Activated CD4-positive, alpha-beta T cell treated with anti-CD3 and anti-CD28 coated beads, Interleukin-2, Interleukin-4, amounts not matched to agents 100 ng/mL and 50 ng/mL, durations not matched to agents 16 hours and 8 hours (primary cell): ENCODE results near the gene JUNB.
"Not testable (repeated sequence)": the region's sequence is repeated elsewhere in the genome, so short reads cannot be mapped to it uniquely, and the experiment has no call there.

Source experiments
- DNase-seq: peaks from one replicate; pipeline ENCODE4 v3.0.0-alpha.2; 2020; ENCODE audit warnings: low spot score

The JUNB gene

DNA sequence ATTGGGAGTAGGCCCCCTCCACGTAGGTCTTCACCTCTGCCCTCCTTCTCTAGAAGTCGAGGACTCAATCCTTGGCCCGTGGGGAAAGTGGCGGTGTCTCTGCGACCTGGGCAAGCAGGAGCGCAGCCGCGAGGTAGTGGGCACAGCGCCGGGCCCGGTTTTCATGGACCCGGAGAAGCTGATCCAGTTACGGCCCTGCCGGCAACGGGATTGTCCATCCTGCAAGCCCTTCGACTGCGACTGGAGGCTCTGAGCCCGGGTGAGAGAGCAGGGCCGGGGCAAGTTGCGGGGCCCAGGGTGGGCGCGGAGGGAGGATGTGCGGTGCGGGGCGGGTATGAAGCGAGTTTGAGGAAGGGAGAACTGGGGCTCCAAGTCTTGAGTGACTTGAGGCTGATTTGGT, 12.8 kb downstream of the JUNB start:
- DNase-seq = no peak

DNA sequence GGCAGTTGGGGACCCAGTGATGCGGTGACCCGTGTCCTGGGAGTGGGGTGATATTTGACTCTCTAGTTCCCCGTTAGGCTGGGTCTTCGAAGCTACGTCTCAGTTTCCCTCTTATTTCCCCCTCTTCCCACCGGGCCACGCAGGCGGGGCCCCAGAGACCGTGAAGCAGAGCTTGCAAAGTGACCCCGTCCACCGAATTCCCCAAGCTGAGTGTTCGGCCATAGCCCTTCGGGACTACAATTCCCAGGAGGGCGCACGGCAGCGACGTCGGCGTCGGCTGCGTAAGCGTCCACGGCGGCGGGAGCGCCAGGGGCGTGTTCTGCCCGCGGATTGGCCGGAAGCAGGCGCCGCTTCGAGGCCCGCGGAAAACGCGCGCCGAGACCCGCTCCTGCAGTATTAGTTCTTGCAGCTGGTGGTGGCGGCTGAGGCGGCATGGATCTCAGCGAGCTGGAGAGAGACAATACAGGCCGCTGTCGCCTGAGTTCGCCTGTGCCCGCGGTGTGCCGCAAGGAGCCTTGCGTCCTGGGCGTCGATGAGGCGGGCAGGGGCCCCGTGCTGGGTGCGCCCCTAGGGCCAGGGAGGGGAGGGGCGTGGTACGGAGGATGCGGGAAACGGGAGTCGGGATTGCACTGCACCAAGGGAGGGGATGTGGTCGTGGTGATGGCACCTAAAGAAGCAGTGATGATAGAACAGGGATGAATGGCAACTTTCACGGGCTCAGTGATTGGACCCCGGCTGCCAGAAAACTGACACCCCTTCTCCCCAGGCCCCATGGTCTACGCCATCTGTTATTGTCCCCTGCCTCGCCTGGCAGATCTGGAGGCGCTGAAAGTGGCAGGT, 15.2 kb downstream of the JUNB start, which contains the start of gene RNASEH2A:
RNASEH2A (plus strand) TSS at position 343 of the 840 bp plus-strand sequence; CDS start at position 433, 90 bp downstream.
- peak; percentile 91 for DNase-seq

DNA sequence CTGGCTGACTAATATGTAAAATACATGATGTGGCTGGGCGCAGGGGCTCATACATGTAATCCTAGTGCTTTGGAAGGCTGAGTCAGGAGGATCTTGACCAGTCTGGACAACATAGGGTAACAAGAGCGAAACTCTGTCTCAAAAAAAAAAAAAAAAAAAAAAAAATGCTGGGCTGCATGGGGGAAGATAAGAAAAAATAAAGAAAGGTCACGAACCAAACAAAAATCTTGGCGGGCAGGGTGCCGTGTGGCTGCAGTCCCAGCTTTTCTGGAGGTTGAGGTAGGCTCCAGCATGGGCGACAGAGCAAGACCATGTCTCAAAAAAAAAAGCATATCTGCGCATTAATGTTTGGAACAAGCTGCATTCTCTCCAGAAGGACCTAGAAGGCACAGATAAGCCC, 23.8 kb downstream of the JUNB start:
- no peak for DNase-seq

DNA sequence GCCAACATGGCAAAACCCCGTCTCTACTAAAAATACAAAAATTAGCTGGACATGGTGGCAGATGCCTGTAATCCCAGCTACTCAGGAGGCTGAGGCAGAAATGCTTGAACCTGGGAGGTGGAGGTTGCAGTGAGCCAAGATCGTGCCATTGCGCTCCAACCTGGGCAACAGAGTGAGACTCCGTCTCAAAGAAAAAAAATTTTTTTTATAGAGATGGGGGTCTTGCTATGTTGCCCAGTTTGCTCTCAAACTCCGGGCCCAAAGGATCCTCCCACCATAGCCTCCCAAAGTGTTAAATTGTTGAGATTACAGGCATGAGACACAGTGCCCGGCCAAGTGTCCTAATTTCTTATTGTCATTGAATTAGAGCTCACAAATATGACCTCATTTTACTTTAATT, 25.9 kb downstream of the JUNB start:
- DNase-seq = not testable (repeated sequence)

DNA sequence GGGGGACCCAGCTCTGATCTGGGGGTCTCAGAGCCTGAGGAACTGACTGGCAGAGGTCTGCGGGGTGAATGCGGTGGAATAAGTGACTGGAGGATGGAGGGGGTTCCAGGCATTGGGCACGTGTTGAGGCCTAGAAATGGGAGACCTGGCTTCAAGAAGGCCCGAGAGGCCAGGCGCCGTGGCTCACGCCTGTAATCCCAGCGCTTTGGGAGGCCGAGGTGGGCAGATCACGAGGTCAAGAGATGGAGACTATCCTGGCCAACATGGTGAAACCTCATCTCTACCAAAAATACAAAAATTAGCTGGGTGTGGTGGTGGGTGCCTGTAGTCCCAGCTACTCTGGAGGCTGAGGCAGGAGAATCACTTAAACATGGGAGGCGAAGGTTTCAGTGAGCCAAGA, 26.5 kb downstream of the JUNB start:
- not testable (repeated sequence) for DNase-seq

DNA sequence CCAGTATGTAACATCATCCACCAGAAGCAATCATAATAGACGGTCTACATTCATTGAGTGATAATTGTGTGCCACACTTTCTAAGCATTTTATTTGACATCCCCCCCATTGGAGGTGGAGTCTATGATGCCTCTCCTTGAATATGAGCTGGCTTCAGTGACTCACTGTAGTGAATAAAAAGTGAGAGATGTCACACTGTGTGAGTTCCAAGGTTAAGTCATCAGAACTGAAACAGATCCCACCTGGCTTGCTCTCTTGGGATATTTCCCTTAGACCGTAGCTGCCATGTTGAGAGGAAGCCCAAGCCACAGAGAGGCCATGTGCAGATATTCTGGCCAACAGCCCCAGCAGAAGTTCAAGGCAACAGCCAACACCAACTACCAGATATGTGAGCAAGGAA, 30.5 kb downstream of the JUNB start:
- no peak for DNase-seq

DNA sequence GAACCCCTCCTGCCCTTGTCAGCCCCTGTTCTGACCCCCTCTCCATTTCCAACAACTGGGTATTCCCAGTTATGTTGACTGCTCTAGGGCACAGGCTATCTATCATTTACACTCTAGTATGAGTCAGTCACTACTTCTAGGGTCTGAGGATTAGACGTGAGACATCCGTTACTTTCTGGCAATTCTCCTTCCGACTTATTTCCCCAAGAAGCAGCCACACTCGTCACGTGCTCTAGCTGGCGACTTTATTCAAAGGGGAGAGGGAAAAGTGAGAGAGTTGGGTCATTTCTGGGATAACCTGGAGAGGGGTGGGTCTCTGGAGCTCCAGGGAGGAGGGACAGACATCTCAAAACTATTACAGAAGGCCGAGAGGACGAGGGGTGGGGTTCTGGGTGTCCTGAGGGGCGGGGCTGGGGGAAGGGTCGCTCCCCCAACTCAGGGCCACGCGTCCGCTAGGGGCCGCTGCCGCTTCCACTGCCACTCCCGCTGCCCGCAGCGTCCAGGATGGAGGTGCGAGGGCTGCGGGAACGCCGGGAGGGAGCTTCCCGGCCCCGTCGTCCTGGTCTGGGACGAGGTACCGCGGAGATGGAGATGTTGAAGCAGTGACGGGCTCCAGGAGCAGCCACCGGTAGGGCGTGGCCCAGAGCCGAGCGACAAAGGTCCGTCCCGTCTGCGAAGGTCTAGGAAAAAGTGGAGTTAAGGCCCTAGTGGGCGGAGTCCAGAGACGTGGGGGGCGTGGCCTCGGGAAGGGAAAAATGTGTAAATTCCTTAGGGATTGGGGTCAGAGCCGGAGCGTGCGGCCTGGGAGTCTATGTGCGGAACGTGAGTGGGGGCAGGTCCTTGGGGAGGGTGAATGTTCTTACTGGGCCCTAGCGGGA, 34.2 kb downstream of the JUNB start:
- DNase-seq = no peak

DNA sequence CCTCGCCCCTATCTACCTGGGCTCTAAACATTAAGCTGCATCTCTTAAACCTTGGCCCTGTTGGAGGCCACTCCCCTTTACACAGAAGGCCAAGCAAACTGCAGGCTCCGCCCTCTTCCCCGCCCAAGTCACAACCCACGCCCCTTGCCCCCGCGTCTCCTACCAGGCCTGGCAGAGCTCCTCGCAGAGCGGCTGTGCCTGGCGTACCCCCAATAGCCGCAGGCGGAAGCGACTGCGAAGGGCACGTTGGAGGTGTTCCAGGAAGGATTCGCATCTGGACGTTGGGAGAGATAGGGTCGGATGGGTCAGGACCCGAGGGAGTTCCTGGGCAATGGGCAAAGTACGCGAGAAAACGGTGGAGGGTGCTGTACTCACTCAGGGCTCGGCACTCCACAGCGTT, 37.2 kb downstream of the JUNB start:
- no peak for DNase-seq

DNA sequence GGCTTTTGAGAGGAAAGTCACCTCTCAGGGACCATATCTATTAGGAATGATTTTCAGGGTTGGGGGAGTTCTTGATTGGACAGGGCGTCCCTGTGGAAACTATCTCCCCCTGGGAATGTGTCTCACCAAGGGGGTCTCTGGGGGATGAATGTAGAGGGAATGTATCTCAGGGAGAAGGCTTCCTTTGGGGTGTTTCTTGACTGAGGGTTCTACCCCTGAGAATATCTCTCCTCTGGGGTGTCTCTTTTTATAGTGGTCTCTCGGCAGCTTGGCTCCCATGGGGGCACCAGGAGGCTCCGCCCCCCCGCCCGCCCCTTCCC, 42.1 kb downstream of the JUNB start:
- DNase-seq = no peak

DNA sequence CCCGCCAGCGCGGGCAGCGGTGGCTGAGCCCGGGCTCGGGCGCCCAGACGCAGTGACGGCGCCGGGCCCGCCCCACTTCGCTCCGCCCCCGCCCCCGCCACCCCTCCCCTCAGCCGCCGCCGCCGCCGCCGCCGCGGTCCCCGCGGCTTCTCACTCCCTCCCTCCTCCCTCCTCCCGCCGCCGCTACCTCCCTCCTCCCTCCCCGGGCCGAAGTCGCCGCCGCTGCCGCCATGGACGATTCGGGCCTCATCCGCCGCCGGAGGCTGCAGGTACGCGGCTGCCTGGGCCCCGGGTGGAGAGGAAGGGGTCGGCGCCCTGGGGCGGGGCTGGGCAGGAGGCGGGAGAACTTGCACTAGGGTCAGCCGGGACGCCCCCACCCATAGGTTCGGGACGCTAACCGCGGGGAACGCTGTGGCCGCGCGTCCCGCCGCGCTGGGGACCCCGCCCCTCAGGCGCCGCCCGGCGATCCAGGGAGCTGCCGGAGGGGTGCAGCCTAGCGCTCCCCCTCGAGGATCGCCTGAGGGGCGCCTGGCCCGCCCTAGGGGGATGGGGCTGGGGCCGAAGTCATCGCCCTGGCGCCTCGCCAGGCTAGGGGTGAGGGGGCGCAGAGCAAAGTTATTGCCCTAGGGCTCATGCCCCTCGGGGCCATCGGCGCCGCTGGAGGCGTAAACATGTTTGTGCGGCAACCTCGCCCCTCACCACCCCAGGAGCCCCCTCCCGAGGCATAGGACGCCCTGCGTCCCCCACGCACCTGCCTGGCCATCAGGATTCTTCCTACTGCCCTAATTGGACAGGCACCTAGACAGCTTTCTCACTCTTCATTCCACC, 42.7 kb downstream of the JUNB start:
- no peak for DNase-seq

DNA sequence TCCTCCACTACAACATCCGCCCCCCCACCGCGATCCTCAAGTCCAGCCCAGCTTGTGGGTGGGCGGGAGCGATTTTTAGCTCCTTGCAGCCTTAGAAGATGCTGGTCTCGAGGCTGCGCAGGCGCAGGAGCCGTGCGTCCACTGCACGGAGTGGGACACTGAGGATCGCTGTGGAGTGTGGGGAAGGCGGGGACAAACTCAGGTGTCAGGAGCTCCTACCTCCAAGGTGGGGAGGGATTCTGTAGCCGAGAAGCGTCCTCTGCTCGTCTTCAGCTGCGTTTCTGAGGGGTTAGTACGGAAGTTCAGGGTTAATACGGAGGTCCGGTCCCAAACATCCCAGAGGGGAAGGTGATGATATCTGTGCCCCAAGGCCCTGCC, 43.3 kb downstream of the JUNB start, which contains the start of gene RTBDN:
RTBDN (minus strand) TSS at position 14 of the 378 bp plus-strand sequence. CDS start 4,600 bp downstream, outside the sequence.
- DNase-seq = no peak

DNA sequence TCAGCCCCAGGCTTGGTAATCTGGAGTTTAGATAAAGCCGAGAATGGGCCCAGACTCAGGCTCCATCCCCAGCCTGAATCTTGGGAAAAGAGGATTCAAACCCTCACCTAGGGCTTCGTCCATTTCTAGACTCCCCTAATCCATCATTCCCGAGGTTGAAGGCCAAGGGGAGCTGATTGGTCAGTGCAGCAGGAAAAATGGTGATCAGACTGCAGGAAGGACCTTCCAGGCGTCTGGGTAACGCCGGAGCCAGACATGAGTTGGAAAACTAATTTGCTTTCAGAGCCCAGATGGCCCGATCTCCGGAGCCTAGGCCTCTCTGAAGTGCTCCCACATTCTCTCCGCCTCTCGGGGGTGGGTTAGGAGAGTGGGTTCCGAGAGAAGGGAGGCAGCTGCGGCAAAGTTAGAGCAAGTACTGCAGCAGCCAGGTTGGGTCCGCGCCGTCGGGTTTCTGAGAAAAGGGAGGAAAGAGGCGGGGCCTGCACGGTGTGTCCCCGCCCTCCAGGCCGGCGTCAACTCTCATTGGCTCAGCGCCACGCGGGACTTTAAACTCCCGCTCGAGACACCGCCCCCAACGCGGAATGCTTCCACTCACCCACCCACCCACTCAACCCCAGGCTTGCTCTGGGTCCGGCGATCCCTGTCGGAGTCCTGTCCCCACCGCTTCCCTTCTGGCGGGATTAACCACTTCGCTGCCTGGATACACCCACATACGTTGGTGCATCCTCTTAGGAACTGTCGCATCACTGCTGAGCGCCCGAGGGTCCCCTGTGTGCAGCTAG, 43.9 kb downstream of the JUNB start:
- no peak for DNase-seq

DNA sequence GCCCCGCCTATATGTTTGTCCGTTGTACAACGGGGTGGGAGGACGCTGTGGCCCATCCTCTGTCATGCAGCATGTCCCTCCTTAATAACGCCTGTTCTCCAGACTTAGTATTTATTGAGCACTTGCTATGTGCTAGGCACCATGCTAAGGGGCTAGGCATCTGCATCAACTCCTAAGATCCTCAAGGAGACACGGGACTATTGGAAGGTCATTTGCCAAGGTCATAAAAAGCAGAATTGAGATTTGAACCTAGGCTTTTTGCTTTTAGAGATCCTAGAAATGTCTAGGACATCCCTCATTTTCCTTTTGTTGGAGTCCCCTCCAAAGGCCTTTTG, 45.2 kb downstream of the JUNB start:
- no peak for DNase-seq

DNA sequence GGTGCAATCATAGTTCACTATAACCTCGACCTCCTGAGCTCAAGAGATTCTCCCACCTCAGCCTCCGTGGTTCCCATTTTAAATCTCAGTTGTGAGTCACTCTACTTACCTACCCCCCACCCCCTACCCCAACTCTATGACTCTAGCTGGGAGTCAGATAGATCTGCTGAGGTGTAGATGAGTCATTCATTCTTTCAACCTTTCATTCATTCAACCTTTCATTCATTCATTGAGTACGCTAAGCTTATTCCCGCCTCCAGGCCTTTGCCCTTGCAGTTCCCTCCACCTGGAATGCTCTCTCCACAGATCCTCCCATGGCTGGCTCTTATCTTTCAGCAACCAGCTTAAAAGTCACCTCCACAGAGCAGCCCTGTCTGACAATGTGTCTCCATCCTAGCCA, 45.9 kb downstream of the JUNB start:
- no peak for DNase-seq

DNA sequence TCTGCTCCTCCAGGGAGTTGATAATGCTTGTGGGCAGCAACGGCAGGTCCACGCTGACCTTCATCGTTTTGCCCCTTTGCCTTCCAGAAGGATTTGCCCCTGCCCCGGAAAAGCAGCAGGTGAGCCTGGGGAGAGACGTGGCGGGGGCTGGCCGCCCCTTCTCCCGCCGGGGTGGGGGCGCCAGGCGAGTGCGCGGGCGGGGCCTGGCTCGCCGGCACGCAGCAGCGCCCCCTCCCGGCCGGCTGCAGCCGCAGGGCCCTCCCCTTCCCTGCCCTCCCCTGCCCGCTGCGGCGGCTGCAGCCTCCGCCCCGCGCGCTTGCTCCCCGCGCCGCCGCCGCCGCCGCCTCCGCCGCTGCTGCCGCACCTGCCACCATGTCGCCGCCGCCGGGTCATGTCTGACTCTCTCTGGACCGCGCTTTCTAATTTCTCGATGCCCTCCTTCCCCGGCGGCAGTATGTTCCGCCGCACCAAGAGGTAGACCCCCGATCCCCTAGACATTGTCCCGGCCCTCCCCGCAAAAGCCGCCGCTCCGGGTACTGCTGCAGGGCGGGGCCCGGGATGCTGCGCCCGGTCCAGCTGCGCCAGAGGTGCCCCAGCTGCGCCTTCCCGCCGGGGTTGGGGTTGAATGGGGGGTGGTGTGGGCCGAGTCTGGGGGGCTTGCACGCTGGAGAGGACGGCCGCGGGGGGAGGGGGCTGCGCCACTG, 47.0 kb downstream of the JUNB start, which contains the start of gene MAST1:
MAST1 (plus strand) TSS at position 334 of the 704 bp plus-strand sequence; CDS start at position 392, 58 bp downstream.
- no peak for DNase-seq

DNA sequence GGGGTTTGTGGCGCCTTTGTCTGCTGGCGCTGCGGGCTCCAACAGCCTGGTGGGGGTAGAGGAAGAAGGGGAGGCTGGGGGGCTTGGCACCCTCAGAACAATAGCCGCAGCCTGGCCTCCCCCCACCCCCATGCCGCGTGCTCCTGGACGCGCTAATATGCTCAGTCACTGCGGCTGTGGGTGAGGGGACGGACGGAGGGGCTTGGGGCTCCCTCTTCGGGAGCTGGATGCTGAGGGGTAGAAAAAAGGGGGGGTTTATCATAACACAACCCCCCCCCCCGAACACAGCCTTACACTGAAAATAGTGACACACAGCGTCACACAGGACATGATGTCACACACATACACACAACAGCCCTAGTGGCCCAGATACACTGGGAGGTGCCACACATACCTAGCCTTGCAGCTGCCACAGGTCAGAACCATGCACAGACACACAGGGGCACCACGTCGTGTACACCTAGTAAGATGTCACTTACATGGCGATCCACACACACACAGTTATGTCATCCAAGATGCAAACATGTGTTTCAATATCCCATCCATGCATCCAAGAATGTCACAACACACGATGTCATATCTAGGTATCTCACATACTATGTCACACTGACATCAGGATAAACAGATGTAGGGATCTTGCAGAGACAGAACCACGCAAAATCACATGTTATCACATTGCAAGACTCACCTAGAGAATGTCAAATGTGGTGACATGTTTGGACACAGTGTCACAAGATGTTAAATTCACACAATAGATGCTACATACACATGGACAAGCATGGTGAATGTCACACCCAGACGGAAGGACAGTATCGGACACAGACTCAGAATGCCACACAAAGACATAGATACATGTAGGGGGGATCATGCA, 47.8 kb downstream of the JUNB start:
- DNase-seq = no peak

DNA sequence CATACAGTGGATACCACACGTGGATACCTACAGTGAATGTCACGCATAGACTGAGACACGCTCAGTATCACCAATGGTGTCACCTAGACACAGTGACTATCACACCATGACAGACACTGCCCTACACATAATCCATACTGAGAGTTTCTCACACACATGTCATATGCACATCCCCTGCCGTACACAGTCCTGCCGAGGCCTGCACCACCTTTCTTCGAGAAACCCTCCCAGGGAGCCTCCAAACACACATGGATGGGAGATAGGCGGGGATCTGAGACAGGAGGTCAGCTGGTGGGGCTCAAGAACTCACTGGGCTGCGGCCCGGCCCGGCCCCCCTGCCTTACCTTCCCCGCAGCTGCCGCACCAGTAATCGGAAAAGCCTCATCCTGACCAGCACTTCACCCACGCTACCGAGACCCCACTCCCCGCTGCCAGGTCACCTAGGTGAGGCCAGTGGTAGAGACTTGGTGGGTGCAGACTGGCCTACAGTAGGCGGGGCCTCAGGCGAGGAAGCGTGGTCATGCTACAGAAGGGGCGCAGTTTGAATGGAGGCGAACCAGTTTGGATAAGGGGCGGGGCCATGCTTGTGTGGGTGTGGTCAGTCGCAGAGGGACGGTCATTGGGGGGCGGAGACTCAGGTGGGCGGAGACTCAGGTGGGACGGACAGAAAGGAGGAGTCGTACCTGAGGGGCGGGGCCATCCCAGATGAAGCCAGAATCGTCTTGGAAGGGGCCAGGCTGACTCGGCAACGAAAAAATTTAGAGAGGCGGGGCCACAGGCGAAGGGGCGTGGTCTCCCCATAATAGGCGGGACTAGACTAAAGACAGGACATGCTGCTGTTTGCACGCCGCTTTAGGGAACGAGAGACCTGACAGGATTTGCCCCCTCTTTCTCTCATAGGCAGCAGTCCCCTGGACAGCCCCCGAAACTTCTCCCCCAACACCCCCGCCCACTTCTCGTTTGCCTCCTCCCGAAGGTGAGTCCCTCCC, 49.1 kb downstream of the JUNB start:
- DNase-seq = peak; percentile 67

DNA sequence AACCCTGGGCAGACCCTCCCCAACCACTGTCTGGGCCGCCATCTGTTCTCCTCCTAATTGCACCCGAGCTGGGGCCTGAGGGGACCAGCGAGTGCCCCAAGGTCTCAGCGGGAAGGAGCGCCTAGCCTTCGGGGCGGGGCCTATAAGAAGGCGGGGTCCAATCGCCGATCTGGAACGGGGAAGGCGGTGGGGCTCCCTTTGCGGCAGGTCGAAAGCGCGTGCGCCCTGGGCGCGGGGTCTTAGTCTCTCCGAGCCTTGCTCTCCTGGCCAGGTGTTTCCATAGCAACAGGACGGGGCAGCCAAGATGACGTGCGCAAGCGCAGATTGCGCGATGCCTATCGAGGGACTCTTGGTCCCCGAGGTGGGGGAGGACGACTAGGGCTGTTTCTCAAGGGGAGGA, 49.8 kb downstream of the JUNB start:
- no peak for DNase-seq

DNA sequence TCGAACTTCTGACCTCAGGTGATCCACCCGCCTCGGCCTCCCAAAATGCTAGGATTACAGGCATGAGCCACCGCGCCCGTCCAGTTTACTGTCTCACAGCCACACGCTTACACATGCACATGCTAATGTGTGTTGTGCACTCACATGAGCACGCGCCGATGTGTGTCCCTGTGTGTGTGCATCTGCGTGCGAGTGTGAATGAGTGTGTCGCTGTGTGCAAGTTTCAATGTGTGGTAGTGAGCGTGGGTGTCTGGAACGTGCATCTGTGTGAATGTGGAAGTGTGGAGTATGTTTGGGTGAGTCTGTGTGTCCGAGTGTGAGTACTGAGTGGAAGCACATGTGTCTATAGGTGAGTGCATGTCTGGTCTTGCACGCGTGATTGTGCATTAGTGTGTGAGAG, 51.2 kb downstream of the JUNB start:
- DNase-seq = no peak
